Sigmoid colon (tissue), 4 donors: ENCODE measurements around the gene MYMX.

Experiments used
- CTCF ChIP-seq, 4 experiments: fragments of 450-650 bp in 3 of 4; fragments of 200-600 bp in 1 of 4; IDR thresholded peaks; one replicate each; pipeline ENCODE4 v1.5.1; 2016 to 2019; ENCODE audit warnings: antibody characterized with exemption in 4 of 4, mild to moderate bottlenecking in 3 of 4, moderate library complexity in 2 of 4
- EP300 ChIP-seq, 4 donors: sonication (generic); formaldehyde crosslinking; IDR thresholded peaks; one replicate each; pipeline ENCODE4 v1.6.1; 2017; ENCODE audit warnings: antibody characterized with exemption in 4 of 4
- POLR2A ChIP-seq, 2 donors: fragments of 450-650 bp; IDR thresholded peaks; one replicate each; pipeline ENCODE4 v1.6.1; 2016; ENCODE audit warnings: antibody characterized with exemption in 2 of 2, mild to moderate bottlenecking in 2 of 2, moderate library complexity in 2 of 2
- POLR2AphosphoS5 ChIP-seq, 4 donors: sonication (generic); formaldehyde crosslinking; IDR thresholded peaks; one replicate each; pipeline ENCODE4 v1.6.1; 2017; ENCODE audit warnings: antibody characterized with exemption in 4 of 4

GRCh38 chr6:44202332-44202971 is 14.3 kb upstream of the MYMX start:
- TF ChIP-seq CTCF (IDR thresholded peaks at IDR 0.05) (no peak), EP300 (IDR thresholded peaks at IDR 0.05) (no peak), POLR2A (IDR thresholded peaks at IDR 0.05) (no peak), POLR2AphosphoS5 (IDR thresholded peaks at IDR 0.05) (no peak)
